ENCODE results near the gene TUT4. TPM values are rescaled to one million over a fixed set of nuclear protein-coding genes. Genes with fewer than 3 reads are reported as not detected.

Gene TUT4
- total RNA-seq, 1 experiment from 2014 or later = 36.6 TPM

DNA sequence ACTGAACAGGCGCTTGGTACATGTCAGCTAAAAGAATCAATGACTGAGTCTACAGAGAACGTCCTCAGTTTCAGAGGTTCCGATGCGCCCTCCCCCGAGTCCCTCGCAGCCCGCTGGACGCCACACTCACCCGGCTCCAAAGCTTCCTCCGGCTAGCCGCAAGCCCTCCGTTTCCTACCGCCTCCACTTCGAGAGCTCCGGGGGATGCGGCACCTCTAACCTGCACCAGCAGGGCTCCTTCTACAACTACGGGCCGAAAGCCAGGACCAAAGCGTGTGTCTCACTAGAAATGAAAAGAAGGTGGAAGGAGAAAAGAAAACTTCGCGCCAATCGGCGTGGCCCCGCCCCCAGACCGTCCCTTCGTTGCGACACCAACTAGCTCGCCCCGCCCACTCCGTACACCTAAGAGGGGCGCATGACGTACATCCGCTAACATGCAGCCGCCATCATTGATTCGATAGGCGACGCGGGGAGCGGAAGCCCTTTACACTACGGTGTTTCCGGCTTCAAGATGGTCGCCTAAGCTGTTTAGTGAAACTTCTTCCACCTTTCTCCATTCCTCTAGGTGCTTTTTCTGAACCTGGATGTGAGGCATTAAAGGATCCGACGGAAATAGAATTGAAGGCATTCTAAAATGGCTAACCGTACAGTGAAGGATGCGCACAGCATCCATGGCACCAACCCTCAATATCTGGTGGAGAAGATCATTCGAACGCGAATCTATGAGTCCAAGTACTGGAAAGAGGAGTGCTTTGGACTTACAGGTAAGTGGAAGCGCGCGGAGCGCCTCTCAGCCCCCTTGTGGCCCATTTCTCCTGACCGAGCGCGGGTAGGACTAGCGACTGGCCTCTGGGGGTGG is 148.5 kb downstream of the TUT4 start, which contains the start of the genes ORC1 and PRPF38A:
Gene ORC1, minus strand, starts transcription at position 308 of the 859 bp plus-strand sequence. CDS start 2,200 bp downstream, outside the sequence.
Gene PRPF38A, plus strand, starts transcription at position 487 of the 859 bp plus-strand sequence. Its CDS starts 148 bp downstream, at position 635.
- peak; percentile 95 for DNase-seq (ENCODE audit: low spot score)

DNA sequence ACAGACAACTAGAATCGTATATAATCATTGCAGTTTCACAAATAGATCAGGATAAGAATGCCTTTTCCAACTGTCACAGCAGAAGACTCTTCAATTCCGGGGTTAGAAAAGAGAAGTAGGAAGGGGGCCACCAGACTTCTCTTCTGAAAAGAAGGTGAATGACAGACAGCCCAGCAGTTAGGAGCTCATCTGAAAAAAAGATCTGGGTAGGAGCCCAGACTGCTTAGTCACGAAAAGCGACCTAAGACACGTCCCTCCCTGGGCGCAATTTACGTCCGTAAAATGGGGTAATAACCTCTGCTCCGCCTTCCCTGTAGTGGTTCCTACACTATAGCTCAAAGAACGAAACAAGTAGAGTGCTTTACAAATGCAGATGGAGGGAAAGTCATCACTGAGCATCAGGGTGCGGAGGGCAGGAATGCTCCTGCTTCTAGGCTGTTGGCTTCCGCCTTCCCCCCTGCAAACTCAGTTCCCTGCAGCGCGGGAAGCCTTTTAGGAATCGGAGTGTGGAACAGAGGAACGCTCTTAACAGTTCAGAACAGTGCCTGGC is 149.3 kb downstream of the TUT4 start:
- peak; percentile 73 for DNase-seq (ENCODE audit: low spot score)

GRCh38 chr1:52402860-52403240 is 150.0 kb downstream of the TUT4 start:
- no peak for DNase-seq (ENCODE audit: low spot score)

DNA sequence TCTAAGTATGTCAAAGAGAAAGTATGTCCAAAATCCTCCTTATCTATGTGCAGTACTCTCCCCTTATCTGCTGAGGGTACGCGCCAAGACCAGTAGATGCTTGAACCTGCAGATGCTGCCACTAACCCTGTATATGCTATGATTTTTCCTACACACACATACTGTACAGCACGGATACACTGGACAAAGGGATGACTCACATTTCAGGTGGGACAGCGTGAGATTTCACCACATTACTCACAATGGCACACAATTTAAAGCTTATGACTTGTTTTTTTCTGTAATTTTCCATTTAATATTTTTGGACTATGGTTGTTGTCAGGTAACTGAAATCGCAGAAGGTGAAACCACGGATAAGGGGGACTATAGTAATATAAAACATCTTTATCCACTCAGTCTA is 152.8 kb downstream of the TUT4 start:
- DNase-seq (ENCODE audit: low spot score) = no peak

DNA sequence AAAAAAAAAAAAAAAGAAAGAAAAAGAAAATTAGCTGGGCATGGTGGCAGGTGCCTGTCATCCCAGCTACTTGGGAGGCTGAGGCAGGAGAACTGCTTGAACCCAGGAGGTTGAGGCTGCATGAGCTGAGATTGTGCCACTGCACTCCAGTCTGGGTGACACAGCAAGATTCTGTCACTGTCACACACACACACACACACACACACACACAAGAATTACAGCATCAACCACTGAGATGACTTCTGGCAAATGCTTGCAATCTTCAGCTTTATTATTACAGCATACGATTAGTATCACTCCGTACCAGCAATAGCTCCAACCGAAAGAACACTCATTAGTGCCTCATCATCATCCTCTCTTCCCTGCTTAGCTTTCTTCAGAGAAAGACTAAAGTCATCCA is 153.3 kb downstream of the TUT4 start:
- no peak for DNase-seq (ENCODE audit: low spot score)

- DNase-seq (ENCODE audit: low spot score) = no peak
Observed at GRCh38 chr1:52393174-52393573, 159.7 kb downstream of the TUT4 start.

DNA sequence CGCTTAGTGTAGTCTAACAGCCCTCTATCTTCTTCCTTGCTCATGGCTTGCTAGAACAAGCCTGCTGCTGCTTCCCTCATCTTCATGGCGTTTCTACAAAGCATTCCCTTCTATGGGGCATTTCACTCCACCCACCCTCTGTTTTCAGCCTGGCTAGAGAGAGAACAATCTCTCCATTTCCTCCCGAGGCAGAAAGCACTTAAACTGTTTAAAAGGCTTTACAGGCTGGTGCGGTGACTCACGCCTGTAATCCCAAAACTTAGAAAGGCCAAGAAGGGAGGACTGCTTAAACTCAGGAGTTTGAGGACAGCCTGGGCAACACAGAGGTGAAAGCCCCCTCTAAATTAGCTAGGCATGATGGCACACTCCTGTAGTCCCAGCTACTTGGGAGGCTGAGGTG is 166.4 kb downstream of the TUT4 start:
- DNase-seq (ENCODE audit: low spot score) = no peak

- no peak for DNase-seq (ENCODE audit: low spot score)
Observed at GRCh38 chr1:52385376-52385775, 167.5 kb downstream of the TUT4 start.

Other genes with a start within 250 kb of the TUT4 start
- 44.3 and 48.9 TPM in 2 replicates for gene CC2D1B, start 186.9 kb downstream of the TUT4 start, total RNA-seq (2014; rRNA removed; shearing (Covaris generic))
- 21.1 and 24.3 TPM in 2 replicates for gene ORC1, start 148.7 kb downstream of the TUT4 start, total RNA-seq (2014; rRNA removed; shearing (Covaris generic))
- 10.1 and 10.2 TPM in 2 replicates for gene PRPF38A, start 148.5 kb downstream of the TUT4 start, total RNA-seq (2014; rRNA removed; shearing (Covaris generic))
- gene GPX7, start 49.3 kb upstream of the TUT4 start, total RNA-seq (2014; rRNA removed; shearing (Covaris generic)) = not detected in 2 replicates
- not detected in 2 replicates for gene SHISAL2A, start 80.1 kb upstream of the TUT4 start, total RNA-seq (2014; rRNA removed; shearing (Covaris generic))
- 4.1 and 5.3 TPM in 2 replicates for gene COA7, start 145.3 kb upstream of the TUT4 start, total RNA-seq (2014; rRNA removed; shearing (Covaris generic))
- gene ZYG11B, start 173.4 kb upstream of the TUT4 start, total RNA-seq (2014; rRNA removed; shearing (Covaris generic)) = 24.3 and 27.6 TPM in 2 replicates

Data from A172 (cell line).